ENCODE measurements around the gene SMU1. TPM values are rescaled to one million over a fixed set of nuclear protein-coding genes. Genes with fewer than 3 reads are reported as not detected.

The SMU1 gene
- total and polyA plus RNA-seq, 2 of the 13 experiments (the other 11 are each of a cell fraction or from before 2014, with no cell fraction given), result 12.9 to 36.6 TPM

GRCh38 chr9:33019797-33020196 lies 56.7 kb downstream of the SMU1 start (continued):
- TF ChIP-seq CHD2 (IDR thresholded peaks at IDR 0.05; ENCODE audit: low read depth, low read length) (no peak), ZNF652 (CRISPR knock-in tag; IDR thresholded peaks at IDR 0.05; ENCODE audit: borderline replicate concordance, low read depth) (no peak), MBNL3 (CRISPR knock-in tag; conservative IDR thresholded peaks at IDR 0.05) (no peak)

GRCh38 chr9:33017283-33018041 lies 59.0 kb downstream of the SMU1 start:
- Histone ChIP-seq H3K27me3 (ENCODE audit: control insufficient read depth in 1 of 2, insufficient read depth in 2 of 2, low read length in 2 of 2) (no peaks in the 10 kb centered on the region), H3K9me3 (ENCODE audit: low read length) (no peaks in the 10 kb centered on the region), H3K79me2 (ENCODE audit: insufficient read depth, low read length) (peaks cover 11% of the 10 kb centered on the region), H3K36me3 (replicated peaks in 1 of 2; ENCODE audit: control insufficient read depth in 1 of 2, insufficient read depth in 2 of 2, low read length in 2 of 2) (peaks cover 0 to 9% of the 10 kb centered on the region in 2 experiments; a peak in 1 of 5 replicates), H3K4me3 (replicated peaks in 1 of 3; ENCODE audit: insufficient read depth in 1 of 3, low read depth in 2 of 3, low read length in 3 of 3) (no peak overlapping the region), H4K20me1 (ENCODE audit: insufficient read depth, low read length) (0 out of 2 replicates have a peak, but pooled peaks cover 5% of the 10 kb centered on the region), H3K27ac (ENCODE audit: extremely low read length, insufficient read depth, low read length) (peak overlapping the region; percentile 17), H3K4me1 (ENCODE audit: insufficient read depth, low read length) (peaks cover 20% of the 10 kb centered on the region), H3K4me2 (ENCODE audit: low read depth, low read length) (no peak overlapping the region), H3K9ac (ENCODE audit: insufficient read depth, low read depth, low read length) (no peak overlapping the region), H2AFZ (ENCODE audit: low read length) (no peak overlapping the region)
- WGBS (ENCODE audit: low lambda C conversion rate), result 94% methylated on average over 5 of the region's 6 CpGs
- no peak for ATAC-seq
- no peak for DNase-seq (ENCODE audit: low spot score)
- ChIA-PET CTCF (ENCODE audit: low intra/inter-chr PET ratio, low total read pairs) (no interaction called here), POLR2A (interaction anchor here (0.8 kb wide), 1 partner anchor 43 kb away, joined by 4 read pairs; no protein-coding TSS in a partner anchor)
- intact Hi-C loops (cut with micrococcal nuclease; ENCODE audit: unreplicated experiment), result no loop called here
- in situ Hi-C loops (cut with HindIII; ENCODE audit: extremely low pct_ligation_motif_present, low pct_unique_long_range_greater_than_20kb), result no loop called here
- no TSS peak for BruUV-seq (replicated peaks)
- no peak for FAIRE-seq
- TF ChIP-seq SAFB2 (CRISPR knock-in tag; IDR thresholded peaks at IDR 0.05; ENCODE audit: borderline replicate concordance, low read depth) (no peak), YEATS2 (CRISPR knock-in tag; IDR thresholded peaks at IDR 0.05; ENCODE audit: borderline replicate concordance) (no peak), XBP1 (CRISPR knock-in tag; IDR thresholded peaks at IDR 0.05) (no peak), ZNF30 (CRISPR knock-in tag; IDR thresholded peaks at IDR 0.05) (no peak), NR3C1 (CRISPR knock-in tag; IDR thresholded peaks at IDR 0.05) (no peak), SPEN (CRISPR knock-in tag; IDR thresholded peaks at IDR 0.05; ENCODE audit: low read depth) (no peak), ZFAT (CRISPR knock-in tag; conservative IDR thresholded peaks at IDR 0.05) (no peak), AFF4 (CRISPR knock-in tag; IDR thresholded peaks at IDR 0.05) (no peak), NFIC (IDR thresholded peaks at IDR 0.05; ENCODE audit: low read length) (no peak), FOXP4 (CRISPR knock-in tag; IDR thresholded peaks at IDR 0.05) (no peak), ZNF224 (CRISPR knock-in tag; IDR thresholded peaks at IDR 0.05) (no peak), ZNF766 (CRISPR knock-in tag; IDR thresholded peaks at IDR 0.05; ENCODE audit: borderline replicate concordance) (no peak)
